HepG2 (cell line): ENCODE results near the gene TAF1A. TPM values are rescaled to one million over a fixed set of nuclear protein-coding genes. Genes with fewer than 3 reads are reported as not detected.

Experiments used
- NR3C1 ChIP-seq: sonication (generic); formaldehyde crosslinking; IDR thresholded peaks from 2 replicates; pipeline ENCODE4 v1.4.0; 2020; ENCODE audit warnings: missing genetic modification reagents
- RAD21 ChIP-seq: fragments of 450-650 bp; formaldehyde crosslinking; IDR thresholded peaks from 2 replicates; pipeline ENCODE4 v1.5.0; 2020; ENCODE audit warnings: mild to moderate bottlenecking
- SRF ChIP-seq: IDR thresholded peaks from 2 replicates; pipeline ENCODE4 v1.6.1; 2011; ENCODE audit warnings: mild to moderate bottlenecking, low read depth, low read length, moderate library complexity
- SYNCRIP ChIP-seq: fragments of 200-400 bp; formaldehyde crosslinking; IDR thresholded peaks from 2 replicates; pipeline ENCODE4 v1.6.1; 2018; ENCODE audit warnings: mild to moderate bottlenecking, low read depth, low read length; ENCODE audit not compliant: insufficient read depth
- ZC3H4 ChIP-seq: sonication (generic); formaldehyde crosslinking; IDR thresholded peaks from 2 replicates; pipeline ENCODE4 v1.4.0; 2020; ENCODE audit warnings: missing genetic modification reagents, borderline replicate concordance
- ZFP37 ChIP-seq: sonication (generic); formaldehyde crosslinking; IDR thresholded peaks from 2 replicates; pipeline ENCODE4 v1.4.0; 2020; ENCODE audit warnings: missing genetic modification reagents, borderline replicate concordance
- ZFP90 ChIP-seq: sonication (generic); formaldehyde crosslinking; IDR thresholded peaks from 2 replicates; pipeline ENCODE4 v1.8.0; 2022; ENCODE audit warnings: missing genetic modification reagents, mild to moderate bottlenecking, inconsistent platforms, borderline replicate concordance
- ZMYM3 ChIP-seq: sonication (generic); formaldehyde crosslinking; IDR thresholded peaks from 2 replicates; pipeline ENCODE4 v1.5.1; 2020; ENCODE audit warnings: mild to moderate bottlenecking, missing genetic modification reagents
- ZNF30 ChIP-seq: sonication (generic); formaldehyde crosslinking; IDR thresholded peaks from 2 replicates; pipeline ENCODE4 v1.5.0; 2020; ENCODE audit warnings: mild to moderate bottlenecking, missing genetic modification reagents
- ZNF430 ChIP-seq: sonication (generic); formaldehyde crosslinking; IDR thresholded peaks from 2 replicates; pipeline ENCODE4 v1.9.0; 2021; ENCODE audit warnings: mild to moderate bottlenecking, missing genetic modification reagents
- ZNF484 ChIP-seq: sonication (generic); formaldehyde crosslinking; IDR thresholded peaks from 2 replicates; pipeline ENCODE4 v1.5.1; 2020; ENCODE audit warnings: mild to moderate bottlenecking, low read depth, missing genetic modification reagents, borderline replicate concordance
- ZNF546 ChIP-seq: sonication (generic); formaldehyde crosslinking; conservative IDR thresholded peaks from 2 replicates; pipeline ENCODE4 v1.8.1; 2023; ENCODE audit warnings: mild to moderate bottlenecking, missing genetic modification reagents
- ZNF549 ChIP-seq: sonication (generic); formaldehyde crosslinking; IDR thresholded peaks from 2 replicates; pipeline ENCODE4 v1.5.0; 2020; ENCODE audit warnings: missing genetic modification reagents
- ZNF766 ChIP-seq: sonication (generic); formaldehyde crosslinking; IDR thresholded peaks from 2 replicates; pipeline ENCODE4 v1.5.0; 2020; ENCODE audit warnings: missing genetic modification reagents, borderline replicate concordance
- ZNF883 ChIP-seq: sonication (generic); formaldehyde crosslinking; IDR thresholded peaks from 2 replicates; pipeline ENCODE4 v1.5.1; 2020; ENCODE audit warnings: mild to moderate bottlenecking, missing genetic modification reagents; ENCODE audit errors: not compliant biosample characterization
- polyA plus RNA-seq, 8 experiments: library from polyadenylated mRNA; depleted of rRNA in 3 of 8; stranded (reverse) in 7 of 8; unstranded in 1 of 8; fragments of >200 nt; fragmentation: Illumina TruSeq in 4 of 8; extraction: Trizol in 4 of 8; gene quantifications; 2 replicates each; pipeline versions ENCODE4 v1.2.1 to v1.2.3, GENCODE V29; 2011 to 2016; ENCODE audit warnings: low read depth in 4 of 8, missing spikeins in 1 of 8, mixed read lengths in 1 of 8; ENCODE audit not compliant: insufficient read depth in 1 of 8
- total RNA-seq, 5 experiments: library from RNA; depleted of rRNA; stranded (reverse); fragments of >200 nt; fragmentation: Illumina TruSeq; extraction: Trizol; gene quantifications; 2 replicates each; pipeline ENCODE4 v1.2.3, GENCODE V29; 2016; ENCODE audit warnings: low read depth in 1 of 5
- TF ChIP-seq, protein P1 (sequence below): sonication (generic); formaldehyde crosslinking; IDR thresholded peaks from 2 replicates; pipeline ENCODE4 v1.4.0; 2020; ENCODE audit warnings: missing genetic modification reagents
- TF ChIP-seq, protein P2 (sequence below): sonication (generic); formaldehyde crosslinking; IDR thresholded peaks from 2 replicates; pipeline ENCODE4 v1.4.0; 2020; ENCODE audit warnings: missing genetic modification reagents, low read depth, mild to moderate bottlenecking, borderline replicate concordance
- TF ChIP-seq, protein P3 (sequence below): sonication (generic); formaldehyde crosslinking; IDR thresholded peaks from 2 replicates; pipeline ENCODE4 v1.4.0; 2020; ENCODE audit warnings: missing genetic modification reagents
- TF ChIP-seq, protein P4 (sequence below): sonication (generic); formaldehyde crosslinking; conservative IDR thresholded peaks from 2 replicates; pipeline ENCODE4 v1.4.0; 2020; ENCODE audit warnings: missing genetic modification reagents
- TF ChIP-seq, protein P5 (sequence below): fragments of 450-650 bp; IDR thresholded peaks from 2 replicates; pipeline ENCODE4 v1.6.1; 2016

TAF1A gene
- total and polyA plus RNA-seq, 2 of the 13 experiments (the other 11 are each of a cell fraction or from before 2014, with no cell fraction given) = 3.3 to 10.7 TPM

DNA sequence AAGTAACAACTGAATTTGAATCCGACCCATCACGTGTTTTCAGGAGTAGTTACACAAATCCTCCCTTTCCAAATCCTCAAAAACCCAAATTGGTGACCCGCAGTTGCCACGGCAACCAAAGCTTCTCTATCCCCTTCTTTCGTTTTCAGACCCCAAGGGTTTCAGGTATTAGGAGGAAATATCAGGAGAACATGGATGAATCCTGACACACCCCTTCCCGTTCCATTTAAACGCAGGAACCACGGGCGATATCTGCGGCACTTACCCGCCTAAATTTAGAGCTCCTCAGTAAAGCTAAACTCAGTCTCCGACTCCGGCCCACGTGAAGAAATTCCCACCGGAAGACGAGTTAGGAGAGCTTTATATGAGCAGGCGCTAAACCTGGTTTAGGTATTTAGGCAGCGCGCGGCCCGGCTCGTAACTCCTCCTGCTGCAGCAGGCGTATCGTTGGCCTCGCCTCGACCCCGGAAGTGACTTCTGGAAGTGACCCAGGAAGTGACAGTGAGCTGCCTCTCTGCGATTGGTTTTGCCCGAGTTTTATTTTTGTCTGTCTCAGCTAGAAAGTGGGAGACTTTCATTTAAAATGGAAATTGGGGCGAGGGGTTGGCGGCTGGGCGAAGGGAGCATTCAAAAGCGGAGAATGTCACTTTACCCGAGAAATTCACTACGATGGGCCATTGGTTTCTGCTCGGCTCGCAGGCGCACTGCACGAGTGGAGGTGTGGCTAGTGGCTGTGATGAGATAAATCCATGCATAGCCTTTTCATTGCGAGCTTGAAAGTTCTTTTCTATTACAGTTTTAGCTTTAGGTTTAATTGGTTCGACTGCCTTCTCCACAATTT is at the start of gene TAF1A (continued):
- TF ChIP-seq, protein P1, sequence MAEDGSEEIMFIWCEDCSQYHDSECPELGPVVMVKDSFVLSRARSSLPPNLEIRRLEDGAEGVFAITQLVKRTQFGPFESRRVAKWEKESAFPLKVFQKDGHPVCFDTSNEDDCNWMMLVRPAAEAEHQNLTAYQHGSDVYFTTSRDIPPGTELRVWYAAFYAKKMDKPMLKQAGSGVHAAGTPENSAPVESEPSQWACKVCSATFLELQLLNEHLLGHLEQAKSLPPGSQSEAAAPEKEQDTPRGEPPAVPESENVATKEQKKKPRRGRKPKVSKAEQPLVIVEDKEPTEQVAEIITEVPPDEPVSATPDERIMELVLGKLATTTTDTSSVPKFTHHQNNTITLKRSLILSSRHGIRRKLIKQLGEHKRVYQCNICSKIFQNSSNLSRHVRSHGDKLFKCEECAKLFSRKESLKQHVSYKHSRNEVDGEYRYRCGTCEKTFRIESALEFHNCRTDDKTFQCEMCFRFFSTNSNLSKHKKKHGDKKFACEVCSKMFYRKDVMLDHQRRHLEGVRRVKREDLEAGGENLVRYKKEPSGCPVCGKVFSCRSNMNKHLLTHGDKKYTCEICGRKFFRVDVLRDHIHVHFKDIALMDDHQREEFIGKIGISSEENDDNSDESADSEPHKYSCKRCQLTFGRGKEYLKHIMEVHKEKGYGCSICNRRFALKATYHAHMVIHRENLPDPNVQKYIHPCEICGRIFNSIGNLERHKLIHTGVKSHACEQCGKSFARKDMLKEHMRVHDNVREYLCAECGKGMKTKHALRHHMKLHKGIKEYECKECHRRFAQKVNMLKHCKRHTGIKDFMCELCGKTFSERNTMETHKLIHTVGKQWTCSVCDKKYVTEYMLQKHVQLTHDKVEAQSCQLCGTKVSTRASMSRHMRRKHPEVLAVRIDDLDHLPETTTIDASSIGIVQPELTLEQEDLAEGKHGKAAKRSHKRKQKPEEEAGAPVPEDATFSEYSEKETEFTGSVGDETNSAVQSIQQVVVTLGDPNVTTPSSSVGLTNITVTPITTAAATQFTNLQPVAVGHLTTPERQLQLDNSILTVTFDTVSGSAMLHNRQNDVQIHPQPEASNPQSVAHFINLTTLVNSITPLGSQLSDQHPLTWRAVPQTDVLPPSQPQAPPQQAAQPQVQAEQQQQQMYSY (CRISPR knock-in tag) = no peak
- TF ChIP-seq ZFP37 (CRISPR knock-in tag) = no peak
- TF ChIP-seq SYNCRIP = no peak
- TF ChIP-seq, protein P2, sequence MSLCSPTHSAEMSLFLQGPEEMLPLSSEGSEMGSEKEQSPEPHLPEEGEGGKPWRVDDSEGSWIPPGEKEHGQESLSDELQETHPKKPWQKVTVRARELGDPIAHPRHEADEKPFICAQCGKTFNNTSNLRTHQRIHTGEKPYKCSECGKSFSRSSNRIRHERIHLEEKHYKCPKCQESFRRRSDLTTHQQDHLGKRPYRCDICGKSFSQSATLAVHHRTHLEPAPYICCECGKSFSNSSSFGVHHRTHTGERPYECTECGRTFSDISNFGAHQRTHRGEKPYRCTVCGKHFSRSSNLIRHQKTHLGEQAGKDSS (CRISPR knock-in tag) = 0 out of 2 replicates have a peak, but pooled peaks have one; percentile 30
- no peak for TF ChIP-seq ZFP90 (CRISPR knock-in tag)
- TF ChIP-seq ZNF883 (CRISPR knock-in tag) = no peak
- TF ChIP-seq, protein P3, sequence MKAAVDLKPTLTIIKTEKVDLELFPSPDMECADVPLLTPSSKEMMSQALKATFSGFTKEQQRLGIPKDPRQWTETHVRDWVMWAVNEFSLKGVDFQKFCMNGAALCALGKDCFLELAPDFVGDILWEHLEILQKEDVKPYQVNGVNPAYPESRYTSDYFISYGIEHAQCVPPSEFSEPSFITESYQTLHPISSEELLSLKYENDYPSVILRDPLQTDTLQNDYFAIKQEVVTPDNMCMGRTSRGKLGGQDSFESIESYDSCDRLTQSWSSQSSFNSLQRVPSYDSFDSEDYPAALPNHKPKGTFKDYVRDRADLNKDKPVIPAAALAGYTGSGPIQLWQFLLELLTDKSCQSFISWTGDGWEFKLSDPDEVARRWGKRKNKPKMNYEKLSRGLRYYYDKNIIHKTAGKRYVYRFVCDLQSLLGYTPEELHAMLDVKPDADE (CRISPR knock-in tag) = no peak
- TF ChIP-seq SRF = no peak
- peak; percentile 47; the same call in 1 of the 2 replicates for TF ChIP-seq ZNF546 (CRISPR knock-in tag)
- no peak for TF ChIP-seq ZMYM3
- no peak for TF ChIP-seq ZNF549
- TF ChIP-seq ZNF430 (CRISPR knock-in tag) = no peak
- peak; percentile 42; the same call in 1 of the 2 replicates for TF ChIP-seq ZNF766 (CRISPR knock-in tag)
- TF ChIP-seq, protein P4, sequence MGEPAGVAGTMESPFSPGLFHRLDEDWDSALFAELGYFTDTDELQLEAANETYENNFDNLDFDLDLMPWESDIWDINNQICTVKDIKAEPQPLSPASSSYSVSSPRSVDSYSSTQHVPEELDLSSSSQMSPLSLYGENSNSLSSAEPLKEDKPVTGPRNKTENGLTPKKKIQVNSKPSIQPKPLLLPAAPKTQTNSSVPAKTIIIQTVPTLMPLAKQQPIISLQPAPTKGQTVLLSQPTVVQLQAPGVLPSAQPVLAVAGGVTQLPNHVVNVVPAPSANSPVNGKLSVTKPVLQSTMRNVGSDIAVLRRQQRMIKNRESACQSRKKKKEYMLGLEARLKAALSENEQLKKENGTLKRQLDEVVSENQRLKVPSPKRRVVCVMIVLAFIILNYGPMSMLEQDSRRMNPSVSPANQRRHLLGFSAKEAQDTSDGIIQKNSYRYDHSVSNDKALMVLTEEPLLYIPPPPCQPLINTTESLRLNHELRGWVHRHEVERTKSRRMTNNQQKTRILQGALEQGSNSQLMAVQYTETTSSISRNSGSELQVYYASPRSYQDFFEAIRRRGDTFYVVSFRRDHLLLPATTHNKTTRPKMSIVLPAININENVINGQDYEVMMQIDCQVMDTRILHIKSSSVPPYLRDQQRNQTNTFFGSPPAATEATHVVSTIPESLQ (CRISPR knock-in tag) = no peak
- no peak for TF ChIP-seq NR3C1 (CRISPR knock-in tag)
- TF ChIP-seq ZNF30 = no peak
- TF ChIP-seq RAD21 = peak; percentile 12; the same call in 1 of the 2 replicates
- TF ChIP-seq, protein P5, sequence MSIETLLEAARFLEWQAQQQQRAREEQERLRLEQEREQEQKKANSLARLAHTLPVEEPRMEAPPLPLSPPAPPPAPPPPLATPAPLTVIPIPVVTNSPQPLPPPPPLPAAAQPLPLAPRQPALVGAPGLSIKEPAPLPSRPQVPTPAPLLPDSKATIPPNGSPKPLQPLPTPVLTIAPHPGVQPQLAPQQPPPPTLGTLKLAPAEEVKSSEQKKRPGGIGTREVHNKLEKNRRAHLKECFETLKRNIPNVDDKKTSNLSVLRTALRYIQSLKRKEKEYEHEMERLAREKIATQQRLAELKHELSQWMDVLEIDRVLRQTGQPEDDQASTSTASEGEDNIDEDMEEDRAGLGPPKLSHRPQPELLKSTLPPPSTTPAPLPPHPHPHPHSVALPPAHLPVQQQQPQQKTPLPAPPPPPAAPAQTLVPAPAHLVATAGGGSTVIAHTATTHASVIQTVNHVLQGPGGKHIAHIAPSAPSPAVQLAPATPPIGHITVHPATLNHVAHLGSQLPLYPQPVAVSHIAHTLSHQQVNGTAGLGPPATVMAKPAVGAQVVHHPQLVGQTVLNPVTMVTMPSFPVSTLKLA = no peak; the same call in 1 of the 2 replicates
- TF ChIP-seq ZC3H4 (CRISPR knock-in tag) = no peak
- TF ChIP-seq ZNF484 = no peak
